NCI-H2081 treated with DMSO at 0.1 percent for 48 hours (cell line): ENCODE results near the gene ITM2C.

ENCODE experiments used
- DNase-seq: peaks from one replicate; lab custom pipeline; 2025; lab: John Stamatoyannopoulos, UW

ITM2C gene

GRCh38 chr2:230873661-230874401 is 9.1 kb downstream of the ITM2C start:
- DNase-seq: no peak

- DNase-seq: no peak
Measured at GRCh38 chr2:230874456-230874855, 9.7 kb downstream of the ITM2C start.

GRCh38 chr2:230874876-230875275 is 10.1 kb downstream of the ITM2C start:
- no peak for DNase-seq

DNA sequence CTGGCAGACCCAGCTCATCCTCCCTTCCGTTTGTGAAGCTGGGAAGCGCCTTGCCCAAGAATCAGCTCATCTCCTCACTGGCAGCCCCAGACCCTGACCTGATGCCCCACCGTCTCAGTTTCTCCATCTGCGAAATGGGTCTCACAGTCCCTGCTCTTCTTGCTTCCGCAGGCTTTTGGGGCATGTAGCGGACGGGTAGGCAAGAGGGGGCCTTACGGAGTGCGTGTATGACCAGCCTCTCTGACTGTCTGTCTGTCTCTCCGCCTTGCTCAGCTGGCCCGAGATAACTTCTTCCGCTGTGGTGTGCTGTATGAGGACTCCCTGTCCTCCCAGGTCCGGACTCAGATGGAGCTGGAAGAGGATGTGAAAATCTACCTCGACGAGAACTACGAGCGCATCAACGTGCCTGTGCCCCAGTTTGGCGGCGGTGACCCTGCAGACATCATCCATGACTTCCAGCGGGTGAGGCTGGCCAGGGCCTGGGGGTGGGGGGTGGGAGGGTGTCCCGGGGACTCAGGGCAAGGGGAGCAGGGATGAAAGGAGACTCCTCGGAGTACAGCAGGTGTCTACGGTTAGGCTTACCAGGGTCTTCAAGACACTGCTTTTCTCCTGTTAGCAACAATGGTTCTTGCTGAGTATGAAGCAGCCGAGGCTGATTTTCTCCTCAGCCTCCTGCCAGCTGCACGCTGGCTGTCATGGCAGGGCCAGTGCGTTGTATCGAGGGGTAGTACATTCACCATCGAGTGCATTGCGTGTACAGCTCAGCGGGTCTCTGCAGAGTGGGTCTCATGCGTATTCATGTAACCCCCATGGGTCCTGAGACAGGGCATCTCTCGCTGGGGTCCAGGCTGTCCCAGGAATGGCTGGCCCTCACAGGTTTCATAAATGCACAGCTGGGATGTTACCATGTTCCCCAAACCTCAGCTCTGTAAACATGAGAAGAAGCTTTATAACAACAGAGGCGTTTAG is 10.9 kb downstream of the ITM2C start:
- DNase-seq: no peak

- no peak for DNase-seq
Measured at GRCh38 chr2:230877116-230877758, 12.5 kb downstream of the ITM2C start.

DNA sequence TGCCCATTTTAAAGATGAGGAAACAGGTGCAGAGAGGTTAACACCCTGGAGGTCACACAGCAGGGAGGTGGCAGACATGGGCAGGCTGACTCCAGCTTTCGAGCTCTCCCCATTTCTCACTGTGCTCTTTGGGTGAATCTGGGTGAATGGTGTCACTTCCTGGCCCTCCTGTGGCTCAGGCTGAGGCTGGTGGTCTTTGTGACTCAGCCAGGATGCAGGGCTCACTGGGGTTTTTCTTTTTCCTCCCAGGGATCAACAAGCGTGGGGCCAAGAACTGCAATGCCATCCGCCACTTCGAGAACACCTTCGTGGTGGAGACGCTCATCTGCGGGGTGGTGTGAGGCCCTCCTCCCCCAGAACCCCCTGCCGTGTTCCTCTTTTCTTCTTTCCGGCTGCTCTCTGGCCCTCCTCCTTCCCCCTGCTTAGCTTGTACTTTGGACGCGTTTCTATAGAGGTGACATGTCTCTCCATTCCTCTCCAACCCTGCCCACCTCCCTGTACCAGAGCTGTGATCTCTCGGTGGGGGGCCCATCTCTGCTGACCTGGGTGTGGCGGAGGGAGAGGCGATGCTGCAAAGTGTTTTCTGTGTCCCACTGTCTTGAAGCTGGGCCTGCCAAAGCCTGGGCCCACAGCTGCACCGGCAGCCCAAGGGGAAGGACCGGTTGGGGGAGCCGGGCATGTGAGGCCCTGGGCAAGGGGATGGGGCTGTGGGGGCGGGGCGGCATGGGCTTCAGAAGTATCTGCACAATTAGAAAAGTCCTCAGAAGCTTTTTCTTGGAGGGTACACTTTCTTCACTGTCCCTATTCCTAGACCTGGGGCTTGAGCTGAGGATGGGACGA is 13.2 kb downstream of the ITM2C start:
- no peak for DNase-seq

DNA sequence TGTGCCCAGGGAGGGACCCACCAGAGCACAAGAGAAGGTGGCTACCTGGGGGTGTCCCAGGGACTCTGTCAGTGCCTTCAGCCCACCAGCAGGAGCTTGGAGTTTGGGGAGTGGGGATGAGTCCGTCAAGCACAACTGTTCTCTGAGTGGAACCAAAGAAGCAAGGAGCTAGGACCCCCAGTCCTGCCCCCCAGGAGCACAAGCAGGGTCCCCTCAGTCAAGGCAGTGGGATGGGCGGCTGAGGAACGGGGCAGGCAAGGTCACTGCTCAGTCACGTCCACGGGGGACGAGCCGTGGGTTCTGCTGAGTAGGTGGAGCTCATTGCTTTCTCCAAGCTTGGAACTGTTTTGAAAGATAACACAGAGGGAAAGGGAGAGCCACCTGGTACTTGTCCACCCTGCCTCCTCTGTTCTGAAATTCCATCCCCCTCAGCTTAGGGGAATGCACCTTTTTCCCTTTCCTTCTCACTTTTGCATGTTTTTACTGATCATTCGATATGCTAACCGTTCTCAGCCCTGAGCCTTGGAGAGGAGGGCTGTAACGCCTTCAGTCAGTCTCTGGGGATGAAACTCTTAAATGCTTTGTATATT is 14.0 kb downstream of the ITM2C start:
- DNase-seq: no peak

DNA sequence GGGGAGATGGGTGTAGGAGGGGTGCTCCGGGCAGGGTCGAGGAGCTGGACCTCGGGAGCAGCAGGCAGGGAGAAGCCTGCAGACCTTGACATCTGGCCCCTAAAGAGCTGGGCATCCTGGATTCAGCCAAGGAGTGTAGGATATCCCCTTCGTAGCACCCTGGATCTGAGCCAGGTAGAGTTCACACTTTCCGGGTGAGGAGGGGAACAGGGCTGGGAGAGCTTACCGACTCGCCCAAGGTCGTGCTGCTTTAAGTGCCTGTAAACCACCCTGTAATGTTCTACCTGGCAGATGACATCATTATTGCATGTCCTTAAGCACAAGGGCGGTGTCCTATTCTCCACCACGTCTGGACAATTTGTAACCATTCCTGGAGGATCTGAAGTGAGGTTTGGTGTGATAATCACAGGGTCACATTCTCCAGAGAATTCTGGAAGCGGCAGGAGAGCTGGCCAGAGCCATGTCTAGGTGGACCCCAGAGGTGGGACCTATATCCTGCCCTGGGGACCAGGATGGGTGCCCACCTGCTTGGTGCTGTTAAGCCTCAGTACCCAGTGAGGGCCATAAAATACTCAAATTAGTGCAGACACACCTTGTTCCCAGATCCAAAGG is 14.6 kb downstream of the ITM2C start:
- DNase-seq: no peak

- no peak for DNase-seq
Measured at GRCh38 chr2:230879891-230880290, 15.1 kb downstream of the ITM2C start.

- DNase-seq: no peak
Measured at GRCh38 chr2:230881840-230882239, 17.1 kb downstream of the ITM2C start.

DNA sequence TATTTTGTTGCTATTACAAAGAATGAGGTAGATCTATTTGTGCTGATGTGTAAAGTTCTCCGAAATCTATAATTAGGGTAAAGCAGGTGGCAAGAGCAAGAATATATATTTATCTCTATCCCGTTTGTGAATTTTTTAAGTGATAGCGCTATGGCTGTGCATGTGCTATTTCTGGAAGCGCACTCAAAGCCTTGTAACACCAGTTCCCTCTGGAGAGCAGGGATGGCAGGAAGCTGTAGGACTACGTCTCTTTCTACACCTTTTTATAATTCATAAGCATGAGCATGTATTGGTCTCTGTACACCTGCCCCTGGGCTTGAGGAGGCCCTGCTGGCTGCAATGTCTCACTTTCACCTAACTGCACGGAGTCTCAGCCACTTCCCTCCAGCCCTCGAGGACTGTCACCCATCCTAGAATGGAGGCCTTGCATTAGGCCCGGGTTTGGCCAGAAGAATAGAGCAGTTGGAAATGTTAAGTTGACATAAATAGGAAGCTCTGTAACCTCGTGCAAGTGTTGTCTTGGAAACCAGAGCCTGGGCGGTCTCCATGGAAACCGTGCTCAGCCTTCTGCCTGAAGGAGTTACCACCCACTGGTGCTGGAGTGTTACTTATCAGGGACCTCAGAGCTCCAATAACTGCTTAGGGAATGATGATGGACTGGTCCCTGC is 20.9 kb downstream of the ITM2C start:
- DNase-seq: no peak

- no peak for DNase-seq
Measured at GRCh38 chr2:230886206-230886605, 21.5 kb downstream of the ITM2C start.

GRCh38 chr2:230886671-230887071 is 21.9 kb downstream of the ITM2C start:
- DNase-seq: no peak

GRCh38 chr2:230887342-230887741 is 22.6 kb downstream of the ITM2C start:
- DNase-seq: no peak

GRCh38 chr2:230888824-230889400 is 24.2 kb downstream of the ITM2C start:
- no peak for DNase-seq

GRCh38 chr2:230889911-230890601 is 25.3 kb downstream of the ITM2C start:
- no peak for DNase-seq

DNA sequence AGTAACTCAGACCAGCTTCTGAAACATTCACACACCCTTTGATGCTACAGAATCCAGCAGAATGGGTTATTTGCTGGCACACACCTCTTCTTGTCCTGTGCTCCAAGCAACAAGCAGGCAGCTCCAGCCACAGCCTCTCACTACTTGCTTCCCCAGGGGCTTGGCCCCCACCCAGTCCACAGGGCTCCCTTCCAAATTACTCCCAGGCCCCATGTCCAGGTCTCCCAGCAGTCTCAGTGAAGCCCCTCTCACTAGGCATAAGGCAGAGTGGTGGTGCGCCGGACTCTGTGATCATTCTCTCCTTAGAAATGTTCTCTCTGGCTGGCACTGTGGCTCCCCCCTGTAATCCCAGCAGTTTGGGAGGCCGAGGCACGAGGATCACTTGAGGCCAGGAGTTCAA is 25.9 kb downstream of the ITM2C start:
- no peak for DNase-seq

DNA sequence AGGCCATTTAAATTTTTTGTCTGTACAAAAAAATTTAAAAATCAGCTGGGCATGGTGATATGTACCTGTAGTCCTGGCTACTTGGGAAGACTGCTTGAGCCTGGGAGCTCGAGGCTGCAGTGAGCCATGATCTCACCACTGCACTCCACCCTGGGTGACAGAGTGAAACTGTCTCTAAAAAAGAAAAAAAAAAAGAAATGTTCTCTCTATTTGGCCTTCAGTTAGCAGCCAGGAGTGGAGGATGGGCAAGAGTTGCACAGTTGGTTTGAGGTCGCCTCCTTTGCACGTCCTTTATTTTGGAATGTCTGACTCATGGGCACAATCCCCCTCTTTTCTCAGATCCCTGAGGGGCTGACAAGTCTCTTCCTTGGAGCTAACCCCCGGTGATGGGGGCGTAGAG is 26.3 kb downstream of the ITM2C start:
- no peak for DNase-seq

GRCh38 chr2:230891509-230891908 is 26.8 kb downstream of the ITM2C start:
- DNase-seq: no peak
